WERI-Rb-1 (cell line): Measurements from ENCODE around the gene SLC12A6.
"Not testable (repeated sequence)": the region's sequence is repeated elsewhere in the genome, so short reads cannot be mapped to it uniquely, and the experiment has no call there.

ENCODE experiments used
- DNase-seq: peaks from one replicate; pipeline ENCODE4 v3.0.0-alpha.2; 2020
- H3K27ac ChIP-seq: fragments of 250-450 bp; sonication (Bioruptor Pico); 2 replicates; pipeline ENCODE4 v1.5.1; 2020; ENCODE audit warnings: mild to moderate bottlenecking, moderate library complexity
- H3K27me3 ChIP-seq: fragments of 250-450 bp; sonication (Bioruptor Pico); 2 replicates; pipeline ENCODE4 v1.5.1; 2021; ENCODE audit warnings: mild to moderate bottlenecking, low read depth, moderate library complexity; ENCODE audit not compliant: insufficient read depth, severe bottlenecking
- H3K36me3 ChIP-seq: fragments of 250-450 bp; sonication (Bioruptor Pico); 2 replicates; pipeline ENCODE4 v1.5.1; 2020; ENCODE audit warnings: mild to moderate bottlenecking, moderate library complexity
- H3K4me3 ChIP-seq: 2 replicates; pipeline ENCODE4 v1.5.1; 2011; ENCODE audit warnings: low read depth, mild to moderate bottlenecking, control low read depth, low read length
- H3K9me3 ChIP-seq: fragments of 250-450 bp; sonication (Bioruptor Pico); 2 replicates; pipeline ENCODE4 v1.5.1; 2021; ENCODE audit warnings: mild to moderate bottlenecking, moderate library complexity; ENCODE audit not compliant: severe bottlenecking
- CTCF ChIP-seq: IDR thresholded peaks from 2 replicates; pipeline ENCODE4 v1.5.1; 2011; ENCODE audit warnings: low read depth, mild to moderate bottlenecking, control low read depth, inconsistent platforms, low read length

The SLC12A6 gene

GRCh38 chr15:34337557-34338306, at the start of gene SLC12A6:
Gene SLC12A6, minus strand, starts transcription at chr15:34337781. Its CDS starts 1,101 bp downstream, at chr15:34336680.
- no peak for TF ChIP-seq CTCF
- H3K27ac ChIP-seq = peak within 1 kb of the TSS; percentile 91
- no peaks in the 10 kb centered on the region for H3K27me3 ChIP-seq
- H3K36me3 ChIP-seq = peaks cover 16% of the 10 kb centered on the region
- H3K9me3 ChIP-seq = no peaks in the 10 kb centered on the region
- peak; percentile 95 for DNase-seq
- H3K4me3 ChIP-seq = peak within 1 kb of the TSS; percentile 75

- H3K9me3 ChIP-seq, H3K27me3 ChIP-seq, H3K4me3 ChIP-seq, H3K36me3 ChIP-seq, DNase-seq, H3K27ac ChIP-seq: not testable (repeated sequence)
These were observed 44.4 kb upstream of the SLC12A6 start for GRCh38 chr15:34381829-34382521.

DNA sequence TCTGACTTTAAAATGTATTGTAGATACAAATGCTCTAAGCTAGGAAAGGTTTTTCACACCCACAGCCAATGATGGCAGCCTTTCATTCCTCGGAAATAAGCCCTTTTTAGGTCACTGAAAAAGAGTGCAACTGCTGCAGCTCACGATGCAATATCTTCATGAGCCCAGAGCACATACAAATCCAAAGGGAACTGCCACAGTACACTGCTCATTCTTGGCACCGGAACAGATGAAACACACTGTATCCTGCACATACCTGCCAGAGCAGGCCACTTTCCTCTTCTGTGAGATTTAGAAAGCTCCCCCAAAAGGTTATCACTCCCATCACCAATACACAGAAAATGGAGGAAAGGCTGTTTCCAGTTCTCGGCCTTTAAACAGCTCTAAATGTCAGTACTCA, 42.9 kb upstream of the SLC12A6 start:
- not testable (repeated sequence) for H3K36me3 ChIP-seq, H3K4me3 ChIP-seq, H3K27me3 ChIP-seq

GRCh38 chr15:34376856-34377255, 39.3 kb upstream of the SLC12A6 start:
- Histone ChIP-seq H3K27me3 (no peaks in the 10 kb centered on the region), H3K27ac (no peak overlapping the region), H3K9me3 (no peaks in the 10 kb centered on the region), H3K4me3 (no peak overlapping the region), H3K36me3 (no peaks in the 10 kb centered on the region)
- no peak for DNase-seq
- no peak for TF ChIP-seq CTCF

More for the DNA sequence above, 42.9 kb upstream of the SLC12A6 start:
- not testable (repeated sequence) for DNase-seq, H3K9me3 ChIP-seq, H3K27ac ChIP-seq

DNA sequence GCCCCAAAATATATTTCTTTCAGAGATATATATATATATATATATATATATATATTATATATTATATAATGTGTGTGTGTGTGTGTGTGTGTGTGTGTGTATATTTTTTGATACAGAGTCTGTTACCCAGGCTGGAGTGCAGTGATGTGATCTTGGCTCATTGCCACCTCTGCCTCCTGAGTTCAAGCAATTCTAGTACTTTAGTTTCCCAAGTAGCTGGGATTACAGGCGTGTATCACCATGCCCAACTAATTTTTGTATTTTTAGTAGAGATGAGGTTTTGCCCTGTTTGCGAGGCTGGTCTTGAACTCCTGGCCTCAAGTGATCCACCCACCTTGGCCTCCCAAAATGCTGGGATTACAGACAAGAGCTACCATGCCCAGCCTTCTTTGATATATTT, 38.0 kb upstream of the SLC12A6 start:
- not testable (repeated sequence) for H3K27ac ChIP-seq, H3K4me3 ChIP-seq, H3K9me3 ChIP-seq, DNase-seq, H3K36me3 ChIP-seq, H3K27me3 ChIP-seq

DNA sequence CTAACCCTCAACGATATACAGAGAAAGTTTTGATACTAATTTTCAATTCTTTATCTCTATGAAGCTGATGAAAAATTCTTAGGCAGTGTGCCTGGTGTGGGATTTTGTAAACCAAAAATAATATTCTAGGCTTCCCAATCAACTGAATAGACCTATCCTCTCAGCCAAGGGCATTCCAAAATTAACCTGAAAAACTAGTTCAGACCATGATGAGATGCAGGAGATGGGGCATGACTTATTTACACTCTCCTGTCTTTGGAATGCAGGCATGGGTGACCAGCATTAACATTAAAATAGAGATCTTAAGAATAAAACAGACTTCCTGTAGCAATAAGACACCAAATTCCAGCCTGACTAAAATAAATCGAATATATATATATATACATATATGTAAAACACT, 37.2 kb upstream of the SLC12A6 start:
- no peaks in the 10 kb centered on the region for H3K27me3 ChIP-seq
- no peaks in the 10 kb centered on the region for H3K36me3 ChIP-seq
- no peak overlapping the region for H3K4me3 ChIP-seq
- no peak for DNase-seq
- TF ChIP-seq CTCF = no peak
- H3K9me3 ChIP-seq = no peaks in the 10 kb centered on the region
- no peak overlapping the region for H3K27ac ChIP-seq

DNA sequence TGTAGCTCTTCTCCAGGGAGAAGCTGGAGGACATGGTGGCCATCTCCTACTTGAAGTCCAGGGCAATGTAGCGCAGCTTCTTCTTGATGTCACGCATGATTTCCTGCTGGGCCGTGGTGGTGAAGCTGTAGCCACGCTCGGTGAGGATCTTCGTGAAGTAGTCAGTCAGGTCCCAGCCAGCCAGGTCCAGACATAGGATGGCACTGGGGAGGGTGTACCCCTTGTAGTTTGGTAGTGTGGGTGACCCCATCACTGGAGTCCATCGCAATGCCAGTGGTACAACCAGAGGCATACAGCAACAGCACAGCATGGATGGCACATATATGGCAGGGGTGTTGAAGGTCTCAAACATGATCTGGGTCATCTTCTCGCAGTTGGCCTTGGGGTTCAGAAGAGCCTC, 36.4 kb upstream of the SLC12A6 start:
- TF ChIP-seq CTCF = no peak
- no peaks in the 10 kb centered on the region for H3K9me3 ChIP-seq
- H3K27ac ChIP-seq = no peak overlapping the region
- no peak for DNase-seq
- H3K27me3 ChIP-seq = no peaks in the 10 kb centered on the region
- no peaks in the 10 kb centered on the region for H3K36me3 ChIP-seq
- no peak overlapping the region for H3K4me3 ChIP-seq
